Thoracic aorta (tissue), 2 donors: ENCODE measurements around the gene TEKT3. TPM values are rescaled to one million over a fixed set of nuclear protein-coding genes. Genes with fewer than 3 reads are reported as not detected.

Experiments
- ATAC-seq: fragments of 150-250 bp; one replicate; pipeline ENCODE4 v1.8.0; 2017; ENCODE audit warnings: low read depth; ENCODE audit not compliant: insufficient number of reproducible peaks, low FRiP score
- DNase-seq: peaks from one replicate; pipeline ENCODE4 v3.0.0-alpha.2; 2020; ENCODE audit warnings: low spot score
- H3K27ac ChIP-seq, 2 donors: fragments of 200-600 bp; sonication (generic); 1 replicate in 1 of 2; 2 replicates in 1 of 2; pipeline ENCODE4 v1.5.1; 2016; ENCODE audit warnings: mild to moderate bottlenecking in 2 of 2, moderate library complexity in 2 of 2
- H3K27me3 ChIP-seq: fragments of 200-600 bp; sonication (generic); replicated peaks from 2 replicates; pipeline ENCODE4 v1.6.0; 2016; ENCODE audit warnings: mild to moderate bottlenecking; ENCODE audit not compliant: insufficient read depth
- H3K36me3 ChIP-seq: fragments of 200-600 bp; sonication (generic); one replicate; pipeline ENCODE4 v1.5.1; 2016
- H3K4me1 ChIP-seq, 2 donors: fragments of 200-600 bp; sonication (generic); 1 replicate in 1 of 2; 2 replicates in 1 of 2; pipeline versions ENCODE4 v1.5.1 to v1.6.0; 2016; ENCODE audit warnings: low read depth in 2 of 2, mild to moderate bottlenecking in 1 of 2; ENCODE audit not compliant: control insufficient read depth in 1 of 2
- H3K4me3 ChIP-seq: fragments of 200-600 bp; sonication (generic); 2 replicates; pipeline ENCODE4 v1.5.1; 2016; ENCODE audit warnings: mild to moderate bottlenecking
- H3K9me3 ChIP-seq: fragments of 200-600 bp; sonication (generic); 2 replicates; pipeline ENCODE4 v1.5.1; 2016
- total RNA-seq, 2 donors: library from RNA; depleted of rRNA; stranded (reverse); fragments of >200 nt; gene quantifications; one replicate each; pipeline versions ENCODE4 v1.1.0 to v1.2.3, GENCODE V29; 2016
- TF ChIP-seq, protein P1 (sequence below): fragments of 200-600 bp; sonication (generic); IDR thresholded peaks from one replicate; pipeline ENCODE4 v1.5.1; 2019; ENCODE audit warnings: antibody characterized with exemption

TEKT3 gene
- total RNA-seq, 2 donors from 2014 or later: not detected

DNA sequence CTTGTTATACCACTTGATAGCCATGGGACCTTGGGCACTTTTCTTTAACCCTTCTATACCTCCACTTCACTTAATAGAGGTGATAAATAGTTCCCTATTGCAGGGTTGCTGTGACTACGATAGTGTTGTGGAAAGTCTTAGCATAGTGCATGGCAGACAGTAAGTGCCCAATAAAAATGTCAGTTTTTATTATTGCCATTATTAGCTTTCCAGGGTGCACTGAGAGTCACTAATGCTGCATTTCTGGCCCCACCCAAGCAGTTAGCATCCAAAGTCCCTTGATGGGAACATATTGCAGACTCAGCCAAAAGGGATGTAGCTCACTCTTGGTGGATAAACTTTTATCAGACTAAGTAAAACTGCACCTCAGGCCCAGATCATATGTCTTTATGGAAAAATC is 41.5 kb upstream of the TEKT3 start:
- Histone ChIP-seq H3K27me3 (no peaks in the 10 kb centered on the region), H3K4me3 (no peak overlapping the region), H3K4me1 (peaks cover 7 to 16% of the 10 kb centered on the region in 2 donors), H3K9me3 (no peaks in the 10 kb centered on the region), H3K36me3 (no peaks in the 10 kb centered on the region), H3K27ac (no peak overlapping the region)
- DNase-seq: no peak
- TF ChIP-seq, protein P1, sequence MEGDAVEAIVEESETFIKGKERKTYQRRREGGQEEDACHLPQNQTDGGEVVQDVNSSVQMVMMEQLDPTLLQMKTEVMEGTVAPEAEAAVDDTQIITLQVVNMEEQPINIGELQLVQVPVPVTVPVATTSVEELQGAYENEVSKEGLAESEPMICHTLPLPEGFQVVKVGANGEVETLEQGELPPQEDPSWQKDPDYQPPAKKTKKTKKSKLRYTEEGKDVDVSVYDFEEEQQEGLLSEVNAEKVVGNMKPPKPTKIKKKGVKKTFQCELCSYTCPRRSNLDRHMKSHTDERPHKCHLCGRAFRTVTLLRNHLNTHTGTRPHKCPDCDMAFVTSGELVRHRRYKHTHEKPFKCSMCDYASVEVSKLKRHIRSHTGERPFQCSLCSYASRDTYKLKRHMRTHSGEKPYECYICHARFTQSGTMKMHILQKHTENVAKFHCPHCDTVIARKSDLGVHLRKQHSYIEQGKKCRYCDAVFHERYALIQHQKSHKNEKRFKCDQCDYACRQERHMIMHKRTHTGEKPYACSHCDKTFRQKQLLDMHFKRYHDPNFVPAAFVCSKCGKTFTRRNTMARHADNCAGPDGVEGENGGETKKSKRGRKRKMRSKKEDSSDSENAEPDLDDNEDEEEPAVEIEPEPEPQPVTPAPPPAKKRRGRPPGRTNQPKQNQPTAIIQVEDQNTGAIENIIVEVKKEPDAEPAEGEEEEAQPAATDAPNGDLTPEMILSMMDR: no peak
- ATAC-seq: no peak

DNA sequence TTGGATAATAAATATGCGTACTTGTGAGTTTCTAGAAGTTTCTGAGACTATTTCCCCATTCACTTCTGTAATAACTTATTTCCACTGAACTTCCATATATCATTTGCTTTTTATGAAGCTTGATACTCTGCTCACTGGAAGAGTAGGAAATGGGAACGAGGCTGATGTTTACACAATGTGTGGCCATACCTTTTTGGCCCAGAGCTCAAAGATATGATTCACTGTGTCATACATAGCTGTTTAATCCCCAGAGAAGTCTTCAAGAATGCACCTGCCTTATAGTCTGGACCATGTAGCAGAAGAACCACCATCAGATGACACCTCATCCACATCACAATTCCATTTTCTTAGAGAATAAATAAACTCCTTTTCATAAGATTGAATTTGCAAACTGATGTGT is 40.3 kb upstream of the TEKT3 start:
- Histone ChIP-seq H3K4me1 (peaks cover 7 to 27% of the 10 kb centered on the region in 2 donors), H3K27ac (no peak overlapping the region)
- ATAC-seq: no peak

DNA sequence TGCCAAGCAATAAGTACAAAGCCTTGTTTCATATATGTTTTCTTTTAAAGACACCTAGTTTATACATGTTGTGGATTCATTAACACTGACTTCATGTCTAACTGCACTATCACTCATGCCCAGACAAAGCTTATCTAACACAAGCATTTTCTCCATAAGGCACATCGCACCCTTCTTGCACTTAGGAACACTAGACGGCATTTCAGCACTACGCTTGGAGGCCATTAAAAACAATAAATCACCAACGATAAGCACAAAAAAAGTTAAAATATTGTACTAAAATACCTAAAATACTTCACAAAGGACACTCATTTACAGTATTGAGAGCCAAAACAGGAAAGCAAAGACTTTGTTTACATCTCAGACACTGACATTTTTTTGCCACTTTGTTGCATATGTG is 39.0 kb upstream of the TEKT3 start:
- DNase-seq (no peak), ATAC-seq (no peak)
- Histone ChIP-seq H3K27ac (no peak overlapping the region), H3K27me3 (no peaks in the 10 kb centered on the region), H3K36me3 (no peaks in the 10 kb centered on the region), H3K9me3 (no peaks in the 10 kb centered on the region), H3K4me3 (no peak overlapping the region), H3K4me1 (peaks cover 7 to 27% of the 10 kb centered on the region in 2 donors)
- TF ChIP-seq, protein P1: no peak

More for the DNA sequence above, 40.3 kb upstream of the TEKT3 start:
- TF ChIP-seq, protein P1: no peak
- no peak for DNase-seq
- Histone ChIP-seq H3K27me3 (no peaks in the 10 kb centered on the region), H3K36me3 (no peaks in the 10 kb centered on the region), H3K4me3 (no peak overlapping the region), H3K9me3 (no peaks in the 10 kb centered on the region)

DNA sequence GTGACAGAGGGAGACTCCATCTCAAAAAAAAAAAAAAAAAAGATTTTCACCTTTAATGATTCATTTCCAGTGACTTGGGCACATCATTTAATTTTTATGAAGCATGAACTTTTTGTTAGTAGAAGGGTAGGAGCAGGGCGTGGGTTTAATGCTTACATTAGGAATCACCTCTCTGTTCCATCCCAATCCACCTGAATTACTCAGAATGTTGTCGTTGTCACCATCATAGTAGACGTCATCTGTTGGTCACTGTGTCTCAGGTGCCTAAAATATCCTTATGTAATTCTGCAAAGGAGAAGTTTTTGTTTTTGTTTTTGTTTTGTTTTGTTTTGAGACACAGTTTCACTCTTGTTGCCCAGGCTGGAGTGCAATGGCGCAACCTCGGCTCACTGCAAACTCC is 38.3 kb upstream of the TEKT3 start:
- H3K27ac ChIP-seq: no peak overlapping the region
- ATAC-seq (no peak), DNase-seq (no peak)
- no peak overlapping the region for H3K4me3 ChIP-seq
- no peaks in the 10 kb centered on the region for H3K27me3 ChIP-seq
- peaks cover 7 to 26% of the 10 kb centered on the region in 2 donors for H3K4me1 ChIP-seq
- no peaks in the 10 kb centered on the region for H3K9me3 ChIP-seq
- H3K36me3 ChIP-seq: no peaks in the 10 kb centered on the region
- TF ChIP-seq, protein P1: no peak

DNA sequence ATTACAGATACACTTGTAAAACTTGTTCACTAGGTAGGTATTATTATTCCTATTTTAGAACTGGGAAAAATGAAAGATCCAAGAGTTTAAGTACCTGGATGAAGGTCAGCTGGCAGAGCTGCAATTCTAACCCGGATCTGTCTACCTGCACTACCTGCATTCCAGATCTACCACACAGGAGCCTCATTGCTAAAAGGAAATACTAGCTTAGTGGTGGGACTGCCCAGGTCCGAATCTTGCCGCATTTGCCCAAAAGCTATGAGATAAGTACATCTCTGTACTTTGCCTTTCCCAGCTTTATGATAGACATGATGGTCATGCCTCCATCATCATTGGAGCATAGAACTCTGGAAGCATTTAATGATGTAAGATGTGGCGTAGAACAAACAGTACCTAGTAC is 36.8 kb upstream of the TEKT3 start:
- no peak overlapping the region for H3K4me3 ChIP-seq
- no peaks in the 10 kb centered on the region for H3K27me3 ChIP-seq
- H3K27ac ChIP-seq: no peak overlapping the region
- TF ChIP-seq, protein P1: no peak
- peaks cover 0 to 12% of the 10 kb centered on the region in 2 donors for H3K4me1 ChIP-seq
- no peak for DNase-seq
- no peaks in the 10 kb centered on the region for H3K36me3 ChIP-seq
- H3K9me3 ChIP-seq: no peaks in the 10 kb centered on the region
- ATAC-seq: no peak
